Measurements from ENCODE around the gene CA4. TPM values are rescaled to one million over a fixed set of nuclear protein-coding genes. Genes with fewer than 3 reads are reported as not detected.
"Not testable (repeated sequence)": the region's sequence is repeated elsewhere in the genome, so short reads cannot be mapped to it uniquely, and the experiment has no call there.

CA4 gene
- polyA plus RNA-seq, 1 experiment, result not detected

- CTCF ChIA-PET, result interaction anchor here (0.6 kb wide), 1 partner anchor 31 kb away, joined by 3 read pairs; no protein-coding TSS in a partner anchor
- POLR2A ChIA-PET, result interaction anchor here (1.3 kb wide), 1 partner anchor 14 kb away, joined by 7 read pairs; no protein-coding TSS in a partner anchor
Measured at GRCh38 chr17:60106340-60107059, 43.3 kb upstream of the CA4 start.

GRCh38 chr17:60107526-60108257, 42.1 kb upstream of the CA4 start:
- no peaks in the 10 kb centered on the region for H3K9me3 ChIP-seq (ENCODE audit: control insufficient read depth, insufficient read depth, low read length)
- H3K27me3 ChIP-seq (ENCODE audit: control insufficient read depth, insufficient read depth, low read length), result no peaks in the 10 kb centered on the region
- no peak overlapping the region for H3K27ac ChIP-seq (ENCODE audit: low read depth, low read length)
- no peak for DNase-seq (ENCODE audit: low read depth, low spot score)
- no peak overlapping the region for H3K4me3 ChIP-seq (ENCODE audit: low read depth, low read length)
- 0 out of 2 replicates have a peak, but pooled peaks have one; percentile 6 for TF ChIP-seq CTCF (IDR thresholded peaks at IDR 0.05; ENCODE audit: low read depth, low read length)
- ChIA-PET CTCF (no interaction called here), POLR2A (no interaction called here)

More at GRCh38 chr17:60106340-60107059, 43.3 kb upstream of the CA4 start:
- no peaks in the 10 kb centered on the region for H3K9me3 ChIP-seq (ENCODE audit: control insufficient read depth, insufficient read depth, low read length)
- no peak for DNase-seq (ENCODE audit: low read depth, low spot score)
- TF ChIP-seq CTCF (IDR thresholded peaks at IDR 0.05; ENCODE audit: low read depth, low read length), result no peak
- H3K27me3 ChIP-seq (ENCODE audit: control insufficient read depth, insufficient read depth, low read length), result no peaks in the 10 kb centered on the region
- peak overlapping the region; percentile 61 for H3K27ac ChIP-seq (ENCODE audit: low read depth, low read length)
- no peak overlapping the region for H3K4me3 ChIP-seq (ENCODE audit: low read depth, low read length)

GRCh38 chr17:60108309-60108708, 41.5 kb upstream of the CA4 start:
- H3K9me3 ChIP-seq (ENCODE audit: control insufficient read depth, insufficient read depth, low read length); H3K27ac ChIP-seq (ENCODE audit: low read depth, low read length); DNase-seq (ENCODE audit: low read depth, low spot score); CTCF ChIA-PET; H3K4me3 ChIP-seq (ENCODE audit: low read depth, low read length); H3K27me3 ChIP-seq (ENCODE audit: control insufficient read depth, insufficient read depth, low read length); POLR2A ChIA-PET: not testable (repeated sequence)

GRCh38 chr17:60108712-60109111, 41.1 kb upstream of the CA4 start:
- H3K27ac ChIP-seq (ENCODE audit: low read depth, low read length), result no peak overlapping the region
- no peak for TF ChIP-seq CTCF (IDR thresholded peaks at IDR 0.05; ENCODE audit: low read depth, low read length)
- H3K9me3 ChIP-seq (ENCODE audit: control insufficient read depth, insufficient read depth, low read length), result no peaks in the 10 kb centered on the region
- no peak for DNase-seq (ENCODE audit: low read depth, low spot score)
- CTCF ChIA-PET, result no interaction called here
- H3K27me3 ChIP-seq (ENCODE audit: control insufficient read depth, insufficient read depth, low read length), result no peaks in the 10 kb centered on the region
- POLR2A ChIA-PET, result no interaction called here
- no peak overlapping the region for H3K4me3 ChIP-seq (ENCODE audit: low read depth, low read length)

GRCh38 chr17:60109161-60109560, 40.6 kb upstream of the CA4 start:
- no peak for DNase-seq (ENCODE audit: low read depth, low spot score)

More at GRCh38 chr17:60109161-60109560, 40.6 kb upstream of the CA4 start:
- Histone ChIP-seq H3K27me3 (ENCODE audit: control insufficient read depth, insufficient read depth, low read length) (no peaks in the 10 kb centered on the region), H3K9me3 (ENCODE audit: control insufficient read depth, insufficient read depth, low read length) (no peaks in the 10 kb centered on the region), H3K27ac (ENCODE audit: low read depth, low read length) (no peak overlapping the region), H3K4me3 (ENCODE audit: low read depth, low read length) (no peak overlapping the region)
- POLR2A ChIA-PET, result no interaction called here
- CTCF ChIA-PET, result no interaction called here
- TF ChIP-seq CTCF (IDR thresholded peaks at IDR 0.05; ENCODE audit: low read depth, low read length), result no peak
